ENCODE measurements around the gene TTBK2.
A peak's percentile ranks its signal among the peaks of the same experiment; 100 is the strongest.
"Not testable (repeated sequence)": the region's sequence is repeated elsewhere in the genome, so short reads cannot be mapped to it uniquely, and the experiment has no call there.

TTBK2 gene

DNA sequence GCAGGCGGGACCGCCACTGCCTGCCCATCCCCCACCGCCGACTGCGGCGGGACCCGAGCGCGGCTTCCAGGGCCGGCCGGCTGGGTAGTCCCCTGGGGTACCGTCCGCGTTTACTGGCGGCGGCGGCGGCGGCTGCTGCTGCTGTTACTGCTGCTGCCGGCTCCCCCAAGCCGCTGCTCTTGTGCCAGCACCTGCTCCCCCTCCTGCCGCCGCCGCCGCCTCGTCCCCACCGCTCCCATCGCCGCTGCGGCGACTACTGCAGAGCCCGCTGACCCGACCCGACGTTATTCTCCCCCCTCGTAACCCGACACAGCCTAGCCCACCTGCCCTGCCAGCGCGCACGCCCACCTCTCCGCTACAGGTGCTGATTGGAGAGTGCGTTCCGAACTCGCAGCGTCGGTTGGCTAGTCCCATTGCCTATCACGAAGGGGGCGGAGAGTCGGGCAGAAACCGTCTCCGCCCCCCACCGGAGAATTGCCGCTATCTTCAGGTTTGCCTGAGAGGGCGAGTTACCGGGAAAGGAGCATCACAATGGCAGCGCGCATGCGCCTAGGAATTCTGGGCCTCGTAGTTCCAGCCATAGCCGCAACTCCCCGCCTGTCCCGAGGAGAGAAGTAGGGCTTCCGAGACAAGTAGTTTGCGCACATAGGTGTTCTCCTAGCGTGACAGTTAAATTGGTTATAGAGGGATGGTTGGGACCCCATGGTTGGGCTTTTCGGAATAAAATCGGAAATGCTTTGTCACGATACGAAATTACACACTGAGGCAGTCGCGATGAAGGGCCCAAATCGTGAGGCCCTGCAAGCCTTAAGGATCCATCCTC is at the start of gene TTBK2:
Gene TTBK2, minus strand, starts transcription at position 260 of the 823 bp plus-strand sequence. CDS start 42,161 bp downstream, outside the sequence.
- ChIA-PET POLR2A (interaction anchor here (0.6 kb wide), 1 partner anchor 9 kb away, joined by 4 read pairs; no protein-coding TSS in a partner anchor), CTCF (no interaction called here)
- peak; percentile 87 for DNase-seq (ENCODE audit: extremely low spot score)
- TF ChIP-seq SP1 (IDR thresholded peaks at IDR 0.05) = peak; percentile 43; the same call in 1 of the 2 replicates
- TF ChIP-seq, protein P1, sequence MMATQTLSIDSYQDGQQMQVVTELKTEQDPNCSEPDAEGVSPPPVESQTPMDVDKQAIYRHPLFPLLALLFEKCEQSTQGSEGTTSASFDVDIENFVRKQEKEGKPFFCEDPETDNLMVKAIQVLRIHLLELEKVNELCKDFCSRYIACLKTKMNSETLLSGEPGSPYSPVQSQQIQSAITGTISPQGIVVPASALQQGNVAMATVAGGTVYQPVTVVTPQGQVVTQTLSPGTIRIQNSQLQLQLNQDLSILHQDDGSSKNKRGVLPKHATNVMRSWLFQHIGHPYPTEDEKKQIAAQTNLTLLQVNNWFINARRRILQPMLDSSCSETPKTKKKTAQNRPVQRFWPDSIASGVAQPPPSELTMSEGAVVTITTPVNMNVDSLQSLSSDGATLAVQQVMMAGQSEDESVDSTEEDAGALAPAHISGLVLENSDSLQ (IDR thresholded peaks at IDR 0.05) = peak; percentile 99
- TF ChIP-seq NFRKB (IDR thresholded peaks at IDR 0.05) = no peak

- CTCF ChIA-PET = no interaction called here
- no peak for TF ChIP-seq HDGF (IDR thresholded peaks at IDR 0.05; ENCODE audit: borderline replicate concordance)
- no peak for TF ChIP-seq FOXA1 (IDR thresholded peaks at IDR 0.05)
- TF ChIP-seq ARNT (IDR thresholded peaks at IDR 0.05) = no peak
- TF ChIP-seq TARDBP (IDR thresholded peaks at IDR 0.05) = no peak
- TF ChIP-seq SP1 (IDR thresholded peaks at IDR 0.05) = no peak
- no peak for TF ChIP-seq SUZ12 (IDR thresholded peaks at IDR 0.05)
- TF ChIP-seq, protein P1 (IDR thresholded peaks at IDR 0.05) = no peak
- no peak for TF ChIP-seq NFRKB (IDR thresholded peaks at IDR 0.05)
- TF ChIP-seq BHLHE40 (IDR thresholded peaks at IDR 0.05; ENCODE audit: borderline replicate concordance) = no peak
- TF ChIP-seq ELF4 (IDR thresholded peaks at IDR 0.05) = no peak
Observed at GRCh38 chr15:42964476-42964875, 43.9 kb upstream of the TTBK2 start.

GRCh38 chr15:42955518-42955917 is 34.9 kb upstream of the TTBK2 start:
- POLR2A ChIA-PET = no interaction called here
- DNase-seq (ENCODE audit: extremely low spot score) = no peak
- no peak for TF ChIP-seq FOXM1 (IDR thresholded peaks at IDR 0.05; ENCODE audit: borderline replicate concordance)
- TF ChIP-seq, protein P1 (IDR thresholded peaks at IDR 0.05) = no peak
- CTCF ChIA-PET = interaction anchor here (0.7 kb wide), 1 partner anchor 24 kb away, joined by 3 read pairs; no protein-coding TSS in a partner anchor

More at GRCh38 chr15:42964476-42964875, 43.9 kb upstream of the TTBK2 start:
- DNase-seq (ENCODE audit: extremely low spot score) = no peak
- POLR2A ChIA-PET = no interaction called here

DNA sequence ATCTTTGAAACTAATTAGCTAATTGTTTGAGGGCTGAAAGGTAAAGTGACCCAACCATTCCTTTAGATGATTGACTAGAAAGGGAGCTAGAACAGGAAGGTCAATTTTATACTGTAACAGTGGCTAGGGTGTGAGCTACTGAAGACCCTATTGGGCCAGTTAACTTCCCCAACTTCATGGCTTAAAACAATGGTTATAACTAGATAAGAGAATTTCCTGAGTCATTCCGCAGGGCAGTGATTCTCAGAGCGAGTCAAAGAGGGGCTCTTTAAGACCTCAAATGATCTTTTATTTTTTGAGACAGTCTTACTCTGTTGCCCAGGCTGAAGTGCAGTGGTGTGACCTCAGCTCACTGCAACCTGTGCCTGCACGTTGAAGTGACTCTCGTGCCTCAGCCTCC is 33.7 kb upstream of the TTBK2 start:
- ChIA-PET CTCF (no interaction called here), POLR2A (no interaction called here)
- DNase-seq (ENCODE audit: extremely low spot score) = no peak
- TF ChIP-seq FOXK2 (IDR thresholded peaks at IDR 0.05) (no peak), HDGF (IDR thresholded peaks at IDR 0.05; ENCODE audit: borderline replicate concordance) (no peak), NFRKB (IDR thresholded peaks at IDR 0.05) (no peak), FOXM1 (IDR thresholded peaks at IDR 0.05; ENCODE audit: borderline replicate concordance) (no peak), CTBP1 (IDR thresholded peaks at IDR 0.05; ENCODE audit: borderline replicate concordance) (no peak), L3MBTL2 (conservative IDR thresholded peaks at IDR 0.05) (no peak), ARNT (IDR thresholded peaks at IDR 0.05) (no peak), ZNF384 (IDR thresholded peaks at IDR 0.05) (no peak), ELF4 (IDR thresholded peaks at IDR 0.05) (no peak), SP1 (IDR thresholded peaks at IDR 0.05) (no peak), FOXA1 (IDR thresholded peaks at IDR 0.05) (no peak), BHLHE40 (IDR thresholded peaks at IDR 0.05; ENCODE audit: borderline replicate concordance) (no peak), LEF1 (IDR thresholded peaks at IDR 0.05; ENCODE audit: borderline replicate concordance) (no peak)

- POLR2A ChIA-PET; CTCF ChIA-PET; DNase-seq (ENCODE audit: extremely low spot score): not testable (repeated sequence)
Observed at GRCh38 chr15:42948898-42949297, 28.3 kb upstream of the TTBK2 start.

DNA sequence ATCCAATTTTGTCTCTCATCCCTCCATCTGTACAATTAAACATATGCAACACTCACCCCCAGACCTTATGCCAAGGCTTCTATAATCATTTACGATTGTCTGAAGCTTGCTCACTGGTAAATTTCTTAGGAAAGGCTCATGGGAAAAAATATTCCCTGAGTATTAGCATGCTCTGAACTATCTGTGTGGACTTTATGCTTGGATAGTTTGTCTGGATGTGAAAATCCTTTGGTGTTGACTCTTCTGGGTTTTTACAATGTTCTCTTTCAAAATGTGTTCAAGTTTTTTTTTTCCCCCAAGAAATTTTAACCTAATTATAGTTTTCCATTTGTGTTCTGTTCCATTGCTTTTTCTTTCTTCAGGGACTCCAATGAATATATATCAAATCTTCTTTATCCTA is 19.9 kb upstream of the TTBK2 start:
- CTCF ChIA-PET = interaction anchor here (0.6 kb wide), 1 partner anchor 263 kb away, joined by 3 read pairs; no protein-coding TSS in a partner anchor
- DNase-seq (ENCODE audit: extremely low spot score) = no peak
- TF ChIP-seq ARNT (IDR thresholded peaks at IDR 0.05) = no peak
- TF ChIP-seq, protein P1 (IDR thresholded peaks at IDR 0.05) = no peak
- no peak for TF ChIP-seq ZNF384 (IDR thresholded peaks at IDR 0.05)
- no peak for TF ChIP-seq BHLHE40 (IDR thresholded peaks at IDR 0.05; ENCODE audit: borderline replicate concordance)
- no peak for TF ChIP-seq FOXM1 (IDR thresholded peaks at IDR 0.05; ENCODE audit: borderline replicate concordance)
- no peak for TF ChIP-seq TARDBP (IDR thresholded peaks at IDR 0.05)
- no peak for TF ChIP-seq HDGF (IDR thresholded peaks at IDR 0.05; ENCODE audit: borderline replicate concordance)
- no peak for TF ChIP-seq FOXA1 (IDR thresholded peaks at IDR 0.05)
- no peak for TF ChIP-seq LEF1 (IDR thresholded peaks at IDR 0.05; ENCODE audit: borderline replicate concordance)
- TF ChIP-seq ELF4 (IDR thresholded peaks at IDR 0.05) = no peak
- TF ChIP-seq SUZ12 (IDR thresholded peaks at IDR 0.05) = no peak
- TF ChIP-seq CTBP1 (IDR thresholded peaks at IDR 0.05; ENCODE audit: borderline replicate concordance) = no peak
- no peak for TF ChIP-seq SP1 (IDR thresholded peaks at IDR 0.05)
- no peak for TF ChIP-seq FOXK2 (IDR thresholded peaks at IDR 0.05)
- no peak for TF ChIP-seq L3MBTL2 (conservative IDR thresholded peaks at IDR 0.05)
- no peak for TF ChIP-seq NFRKB (IDR thresholded peaks at IDR 0.05)
- POLR2A ChIA-PET = interaction anchor here (0.6 kb wide), 1 partner anchor 9 kb away, joined by 4 read pairs; no protein-coding TSS in a partner anchor

All from HEK293T (cell line).